SU-DHL-6 (cell line): ENCODE measurements around the gene MASP1.

Experiments
- EZH2phosphoT487 ChIP-seq: fragments of 200-600 bp; sonication (generic), shearing (Covaris generic); conservative IDR thresholded peaks from 2 replicates; pipeline ENCODE4 v1.6.1; 2018; ENCODE audit warnings: mild to moderate bottlenecking, antibody characterized with exemption, low read length, moderate library complexity, mixed read lengths
- TF ChIP-seq, protein P1 (sequence below): fragments of 200-600 bp; sonication (generic); IDR thresholded peaks from one replicate; pipeline ENCODE4 v1.5.1; 2017; ENCODE audit warnings: antibody characterized with exemption, mild to moderate bottlenecking, low read length, moderate library complexity; ENCODE audit not compliant: insufficient read depth, poor library complexity, severe bottlenecking

DNA sequence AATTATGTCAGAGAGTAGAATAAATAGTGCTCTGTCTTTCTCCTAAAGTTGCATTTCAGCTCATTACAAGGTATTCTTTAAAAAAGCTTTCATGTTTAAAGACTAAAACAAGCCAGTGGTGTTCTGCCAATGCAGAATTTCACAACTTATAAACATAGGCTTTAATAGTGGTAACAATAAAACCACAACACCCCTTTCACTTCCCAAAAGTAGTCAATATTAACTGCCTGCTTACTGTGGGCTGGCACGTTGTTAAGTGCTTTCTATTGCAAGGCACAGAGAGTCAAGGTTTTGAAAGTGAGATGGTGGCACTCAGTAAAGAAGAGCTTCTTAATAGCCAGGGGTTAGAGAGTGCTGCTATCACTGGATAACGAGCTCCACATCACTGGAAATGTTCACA is 102.6 kb downstream of the MASP1 start:
- TF ChIP-seq, protein P1, sequence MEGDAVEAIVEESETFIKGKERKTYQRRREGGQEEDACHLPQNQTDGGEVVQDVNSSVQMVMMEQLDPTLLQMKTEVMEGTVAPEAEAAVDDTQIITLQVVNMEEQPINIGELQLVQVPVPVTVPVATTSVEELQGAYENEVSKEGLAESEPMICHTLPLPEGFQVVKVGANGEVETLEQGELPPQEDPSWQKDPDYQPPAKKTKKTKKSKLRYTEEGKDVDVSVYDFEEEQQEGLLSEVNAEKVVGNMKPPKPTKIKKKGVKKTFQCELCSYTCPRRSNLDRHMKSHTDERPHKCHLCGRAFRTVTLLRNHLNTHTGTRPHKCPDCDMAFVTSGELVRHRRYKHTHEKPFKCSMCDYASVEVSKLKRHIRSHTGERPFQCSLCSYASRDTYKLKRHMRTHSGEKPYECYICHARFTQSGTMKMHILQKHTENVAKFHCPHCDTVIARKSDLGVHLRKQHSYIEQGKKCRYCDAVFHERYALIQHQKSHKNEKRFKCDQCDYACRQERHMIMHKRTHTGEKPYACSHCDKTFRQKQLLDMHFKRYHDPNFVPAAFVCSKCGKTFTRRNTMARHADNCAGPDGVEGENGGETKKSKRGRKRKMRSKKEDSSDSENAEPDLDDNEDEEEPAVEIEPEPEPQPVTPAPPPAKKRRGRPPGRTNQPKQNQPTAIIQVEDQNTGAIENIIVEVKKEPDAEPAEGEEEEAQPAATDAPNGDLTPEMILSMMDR: no peak
- no peak for TF ChIP-seq EZH2phosphoT487
